PFSK-1 (cell line): ENCODE measurements around the gene SLC5A4.

Experiments used
- FOXP2 ChIP-seq: optimal IDR thresholded peaks from 2 replicates; pipeline ENCODE3; 2011; ENCODE audit warnings: borderline replicate concordance, control low read depth, inconsistent platforms; ENCODE audit not compliant: insufficient read depth; ENCODE audit errors: extremely low read length, extremely low read depth
- POLR2AphosphoS5 ChIP-seq: IDR thresholded peaks from 2 replicates; pipeline ENCODE4 v1.6.1; 2012; ENCODE audit warnings: low read depth, mild to moderate bottlenecking, control low read depth, low read length, moderate library complexity
- REST ChIP-seq, 2 experiments: IDR thresholded peaks; 2 replicates each; pipeline versions ENCODE4 v1.6.1 to v1.8.0; 2011 to 2012; ENCODE audit warnings: low read depth in 2 of 2, low read length in 2 of 2, control low read depth in 1 of 2, inconsistent platforms in 1 of 2, mild to moderate bottlenecking in 1 of 2, moderate library complexity in 1 of 2; ENCODE audit not compliant: insufficient read depth in 1 of 2
- SIN3A ChIP-seq: IDR thresholded peaks from 2 replicates; pipeline ENCODE4 v1.6.1; 2012; ENCODE audit warnings: mild to moderate bottlenecking, low read length, moderate library complexity, borderline replicate concordance; ENCODE audit not compliant: insufficient read depth
- TAF1 ChIP-seq: IDR thresholded peaks from 2 replicates; pipeline ENCODE4 v1.6.1; 2012; ENCODE audit warnings: low read length, control low read depth, borderline replicate concordance; ENCODE audit not compliant: insufficient read depth

The SLC5A4 gene

GRCh38 chr22:32240461-32240860 is 14.7 kb downstream of the SLC5A4 start:
- TF ChIP-seq REST (IDR thresholded peaks at IDR 0.05; ENCODE audit: insufficient read depth in 1 of 2, low read depth in 2 of 2, low read length in 2 of 2) (no peak), POLR2AphosphoS5 (no peak), SIN3A (no peak), FOXP2 (no peak), TAF1 (no peak)

GRCh38 chr22:32237906-32238305 is 17.2 kb downstream of the SLC5A4 start:
- no peak for TF ChIP-seq FOXP2
- no peak for TF ChIP-seq SIN3A
- no peak for TF ChIP-seq REST (IDR thresholded peaks at IDR 0.05; ENCODE audit: insufficient read depth in 1 of 2, low read depth in 2 of 2, low read length in 2 of 2)
- no peak for TF ChIP-seq TAF1
- no peak for TF ChIP-seq POLR2AphosphoS5

GRCh38 chr22:32236970-32237369 is 18.2 kb downstream of the SLC5A4 start:
- TF ChIP-seq SIN3A = no peak
- TF ChIP-seq TAF1 = no peak
- no peak for TF ChIP-seq REST (IDR thresholded peaks at IDR 0.05; ENCODE audit: insufficient read depth in 1 of 2, low read depth in 2 of 2, low read length in 2 of 2)
- TF ChIP-seq POLR2AphosphoS5 = no peak
- no peak for TF ChIP-seq FOXP2

- no peak for TF ChIP-seq POLR2AphosphoS5
- TF ChIP-seq REST (IDR thresholded peaks at IDR 0.05; ENCODE audit: insufficient read depth in 1 of 2, low read depth in 2 of 2, low read length in 2 of 2) = no peak
- no peak for TF ChIP-seq FOXP2
- no peak for TF ChIP-seq TAF1
- TF ChIP-seq SIN3A = no peak
Observed at GRCh38 chr22:32233091-32233490, 22.1 kb downstream of the SLC5A4 start.

GRCh38 chr22:32232191-32232830 is 22.8 kb downstream of the SLC5A4 start:
- TF ChIP-seq TAF1 (no peak), REST (IDR thresholded peaks at IDR 0.05; ENCODE audit: insufficient read depth in 1 of 2, low read depth in 2 of 2, low read length in 2 of 2) (no peak), FOXP2 (no peak), POLR2AphosphoS5 (no peak), SIN3A (no peak)
